ENCODE measurements around the gene DNALI1. TPM values are rescaled to one million over a fixed set of nuclear protein-coding genes. Genes with fewer than 3 reads are reported as not detected.
"Not testable (repeated sequence)": the region's sequence is repeated elsewhere in the genome, so short reads cannot be mapped to it uniquely, and the experiment has no call there.

Gene DNALI1
- total RNA-seq, 1 donor from 2014 or later: 36.5 TPM

DNA sequence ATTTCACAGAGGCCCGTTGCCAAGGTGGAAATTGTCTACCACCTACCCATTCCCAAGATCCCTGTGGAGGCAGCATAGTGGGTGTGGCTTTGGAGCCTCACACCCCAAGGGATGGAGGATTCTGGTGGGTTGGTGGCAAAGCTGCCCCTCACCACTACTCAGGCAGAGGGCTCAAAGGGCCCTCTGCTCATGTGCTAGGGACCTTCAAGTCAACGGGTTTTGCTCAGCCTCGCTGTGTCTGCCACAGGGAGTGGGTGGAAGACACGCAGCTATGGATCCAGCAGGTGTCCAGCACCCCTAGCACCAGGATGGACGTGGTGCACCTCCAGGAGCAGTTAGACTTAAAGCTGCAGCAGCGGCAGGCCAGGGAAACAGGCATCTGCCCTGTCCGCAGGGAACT, 2.3 kb downstream of the DNALI1 start:
- Mint-ChIP-seq H3K4me3 (peak overlapping the region; percentile 97), H3K9me3 (no peaks in the 10 kb centered on the region), H3K4me1 (peaks cover 29% of the 10 kb centered on the region), H3K36me3 (peaks cover 26% of the 10 kb centered on the region), H3K27ac (no peak overlapping the region), H3K27me3 (ENCODE audit: insufficient read depth, low read depth) (peaks cover 5% of the 10 kb centered on the region)
- Histone ChIP-seq H2AFZ (replicated peaks) (no peak overlapping the region), H3K79me2 (ENCODE audit: low read depth) (peaks cover 3% of the 10 kb centered on the region), H3K4me2 (no peak overlapping the region), H3K9ac (no peak overlapping the region), H3F3A (ENCODE audit: low read depth) (no peaks in the 10 kb centered on the region), H3K4me3 (no peak overlapping the region), H4K20me1 (ENCODE audit: low read depth) (no peaks in the 10 kb centered on the region), H3K27me3 (no peaks in the 10 kb centered on the region), H3K4me1 (peaks cover 9% of the 10 kb centered on the region), H3K9me3 (ENCODE audit: low read depth) (no peaks in the 10 kb centered on the region), H3K36me3 (no peaks in the 10 kb centered on the region), H3K27ac (no peak overlapping the region)
- TF ChIP-seq EZH2 (IDR thresholded peaks at IDR 0.05): no peak
- TF ChIP-seq, protein P1, sequence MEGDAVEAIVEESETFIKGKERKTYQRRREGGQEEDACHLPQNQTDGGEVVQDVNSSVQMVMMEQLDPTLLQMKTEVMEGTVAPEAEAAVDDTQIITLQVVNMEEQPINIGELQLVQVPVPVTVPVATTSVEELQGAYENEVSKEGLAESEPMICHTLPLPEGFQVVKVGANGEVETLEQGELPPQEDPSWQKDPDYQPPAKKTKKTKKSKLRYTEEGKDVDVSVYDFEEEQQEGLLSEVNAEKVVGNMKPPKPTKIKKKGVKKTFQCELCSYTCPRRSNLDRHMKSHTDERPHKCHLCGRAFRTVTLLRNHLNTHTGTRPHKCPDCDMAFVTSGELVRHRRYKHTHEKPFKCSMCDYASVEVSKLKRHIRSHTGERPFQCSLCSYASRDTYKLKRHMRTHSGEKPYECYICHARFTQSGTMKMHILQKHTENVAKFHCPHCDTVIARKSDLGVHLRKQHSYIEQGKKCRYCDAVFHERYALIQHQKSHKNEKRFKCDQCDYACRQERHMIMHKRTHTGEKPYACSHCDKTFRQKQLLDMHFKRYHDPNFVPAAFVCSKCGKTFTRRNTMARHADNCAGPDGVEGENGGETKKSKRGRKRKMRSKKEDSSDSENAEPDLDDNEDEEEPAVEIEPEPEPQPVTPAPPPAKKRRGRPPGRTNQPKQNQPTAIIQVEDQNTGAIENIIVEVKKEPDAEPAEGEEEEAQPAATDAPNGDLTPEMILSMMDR (IDR thresholded peaks at IDR 0.05): no peak
- no peak for TF ChIP-seq EZH2phosphoT487 (IDR thresholded peaks at IDR 0.05)
- no peak for DNase-seq (ENCODE audit: low spot score)

DNA sequence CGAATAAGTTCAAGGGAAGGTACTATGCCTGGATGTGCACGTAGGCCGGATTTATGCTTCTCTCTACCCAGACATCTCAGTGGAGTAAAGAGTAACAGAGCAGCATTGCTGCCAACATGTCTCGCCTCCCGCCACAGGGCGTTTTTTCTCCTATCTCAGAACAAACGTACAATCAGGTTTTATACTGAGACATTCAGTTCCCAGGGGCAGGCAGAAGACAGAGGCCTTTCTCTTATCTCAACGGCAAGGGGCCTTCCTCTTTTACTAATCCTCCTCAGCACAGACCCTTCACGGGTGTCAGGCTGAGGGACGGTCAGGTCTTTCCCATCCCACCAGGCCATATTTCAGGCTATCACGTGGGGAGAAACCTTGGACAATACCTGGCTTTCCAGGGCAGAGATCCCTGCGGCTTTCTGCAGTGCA, 3.2 kb downstream of the DNALI1 start:
- H3K27me3 Mint-ChIP-seq (ENCODE audit: insufficient read depth, low read depth); H3K4me3 Mint-ChIP-seq; H3K4me1 ChIP-seq; DNase-seq (ENCODE audit: low spot score); H3K9ac ChIP-seq; H3K27ac Mint-ChIP-seq; H2AFZ ChIP-seq (replicated peaks); H3F3A ChIP-seq (ENCODE audit: low read depth); H3K4me2 ChIP-seq; H3K9me3 Mint-ChIP-seq; H3K4me3 ChIP-seq; H3K79me2 ChIP-seq (ENCODE audit: low read depth); H3K36me3 ChIP-seq; H3K9me3 ChIP-seq (ENCODE audit: low read depth); H3K27me3 ChIP-seq; H4K20me1 ChIP-seq (ENCODE audit: low read depth); H3K27ac ChIP-seq: not testable (repeated sequence)
- H3K4me1 Mint-ChIP-seq: peaks cover 26% of the 10 kb centered on the region
- H3K36me3 Mint-ChIP-seq: peaks cover 30% of the 10 kb centered on the region

DNA sequence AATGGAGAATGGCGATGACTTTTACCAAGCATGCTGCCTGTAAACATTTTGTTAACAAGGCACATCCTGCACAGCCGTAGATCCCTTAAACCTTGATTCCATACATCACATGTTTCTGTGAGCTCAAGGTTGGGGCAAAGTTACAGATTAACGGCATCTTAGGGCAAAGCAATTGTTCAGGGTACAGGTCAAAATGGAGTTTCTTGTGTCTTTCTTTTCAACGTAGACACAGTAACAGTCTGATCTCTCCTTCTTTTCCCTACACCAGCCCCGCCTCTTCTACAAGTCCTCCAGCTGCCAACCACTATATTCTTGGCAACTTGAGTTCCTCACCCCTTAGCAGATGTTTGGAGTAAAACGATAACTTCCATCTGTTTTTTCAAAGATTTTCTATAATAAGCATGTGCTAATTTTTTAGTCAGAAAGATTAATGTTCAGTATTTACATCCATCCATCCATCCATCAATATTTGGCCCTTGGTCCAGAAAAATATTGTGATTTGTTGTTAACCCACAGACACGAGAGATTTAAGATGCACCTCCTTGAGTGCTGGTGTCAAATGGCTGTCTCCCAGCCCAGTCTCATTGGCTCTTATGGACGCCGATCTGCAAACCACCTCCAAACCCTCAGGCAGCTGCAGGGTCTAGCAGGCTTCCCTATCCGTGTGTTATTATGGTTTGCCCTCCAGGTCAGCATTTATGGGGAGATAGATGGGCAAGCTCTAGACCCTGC, 3.8 kb downstream of the DNALI1 start:
- H3K4me1 Mint-ChIP-seq: peaks cover 24% of the 10 kb centered on the region
- Histone ChIP-seq H3K4me1 (peaks cover 9% of the 10 kb centered on the region), H3K4me3 (no peak overlapping the region), H2AFZ (replicated peaks) (no peak overlapping the region), H3K9ac (no peak overlapping the region), H3K79me2 (ENCODE audit: low read depth) (peaks cover 3% of the 10 kb centered on the region), H3K27ac (no peak overlapping the region), H4K20me1 (ENCODE audit: low read depth) (no peaks in the 10 kb centered on the region), H3K9me3 (ENCODE audit: low read depth) (no peaks in the 10 kb centered on the region), H3K36me3 (no peaks in the 10 kb centered on the region), H3K4me2 (no peak overlapping the region), H3F3A (ENCODE audit: low read depth) (peaks cover 5% of the 10 kb centered on the region), H3K27me3 (no peaks in the 10 kb centered on the region)
- no peak for DNase-seq (ENCODE audit: low spot score)
- TF ChIP-seq EZH2phosphoT487 (IDR thresholded peaks at IDR 0.05) (no peak), EZH2 (IDR thresholded peaks at IDR 0.05) (no peak)
- TF ChIP-seq, protein P1 (IDR thresholded peaks at IDR 0.05): no peak
- H3K27ac Mint-ChIP-seq: no peak overlapping the region
- no peak overlapping the region for H3K4me3 Mint-ChIP-seq
- H3K36me3 Mint-ChIP-seq: peaks cover 33% of the 10 kb centered on the region
- peaks cover 4% of the 10 kb centered on the region for H3K27me3 Mint-ChIP-seq (ENCODE audit: insufficient read depth, low read depth)
- no peaks in the 10 kb centered on the region for H3K9me3 Mint-ChIP-seq

All from neural progenitor cell (in vitro differentiated cells).